SIG-M5 treated with dmso at 0.1 percent for 504 hours (cell line): ENCODE data around the gene TFF2.

ENCODE experiments used
- DNase-seq: peaks from one replicate; lab custom pipeline; 2025; ENCODE audit not compliant: unreplicated experiment; lab: John Stamatoyannopoulos, UW

TFF2 gene

DNA sequence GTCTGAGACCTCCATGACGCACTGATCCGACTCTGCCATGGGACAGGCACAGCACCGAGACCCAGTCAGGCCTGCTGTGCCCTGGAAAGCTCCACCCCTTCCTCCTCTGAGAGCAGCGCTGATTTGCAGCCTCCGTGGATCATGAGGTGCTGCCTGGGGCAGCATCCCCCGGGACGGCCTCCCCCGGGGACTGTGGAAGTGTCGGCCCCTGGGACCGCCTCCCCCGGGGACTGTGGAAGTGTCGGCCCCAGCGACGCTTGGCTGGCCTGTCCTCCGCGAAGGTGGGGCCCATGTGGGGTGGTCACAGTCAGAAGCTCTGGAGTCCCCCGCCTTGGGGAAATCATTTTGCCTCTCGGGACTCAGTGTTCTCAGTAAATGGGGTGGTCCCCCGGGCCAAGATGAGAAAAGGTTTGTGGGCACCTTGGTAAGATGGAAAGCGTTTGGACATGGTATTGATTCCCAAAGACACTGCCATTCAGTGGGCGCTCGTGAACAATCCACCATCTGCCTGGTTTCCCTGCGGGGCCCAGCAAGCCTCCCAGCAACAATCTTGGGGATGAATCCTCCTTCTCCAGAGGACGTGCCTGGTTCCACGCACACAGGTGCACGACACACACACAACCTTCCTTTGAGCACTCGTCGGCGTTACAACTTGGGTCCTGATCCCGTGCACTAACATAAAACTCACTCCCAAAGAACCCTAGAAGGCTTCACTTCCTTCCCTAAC is 3.0 kb downstream of the TFF2 start:
- no peak for DNase-seq

DNA sequence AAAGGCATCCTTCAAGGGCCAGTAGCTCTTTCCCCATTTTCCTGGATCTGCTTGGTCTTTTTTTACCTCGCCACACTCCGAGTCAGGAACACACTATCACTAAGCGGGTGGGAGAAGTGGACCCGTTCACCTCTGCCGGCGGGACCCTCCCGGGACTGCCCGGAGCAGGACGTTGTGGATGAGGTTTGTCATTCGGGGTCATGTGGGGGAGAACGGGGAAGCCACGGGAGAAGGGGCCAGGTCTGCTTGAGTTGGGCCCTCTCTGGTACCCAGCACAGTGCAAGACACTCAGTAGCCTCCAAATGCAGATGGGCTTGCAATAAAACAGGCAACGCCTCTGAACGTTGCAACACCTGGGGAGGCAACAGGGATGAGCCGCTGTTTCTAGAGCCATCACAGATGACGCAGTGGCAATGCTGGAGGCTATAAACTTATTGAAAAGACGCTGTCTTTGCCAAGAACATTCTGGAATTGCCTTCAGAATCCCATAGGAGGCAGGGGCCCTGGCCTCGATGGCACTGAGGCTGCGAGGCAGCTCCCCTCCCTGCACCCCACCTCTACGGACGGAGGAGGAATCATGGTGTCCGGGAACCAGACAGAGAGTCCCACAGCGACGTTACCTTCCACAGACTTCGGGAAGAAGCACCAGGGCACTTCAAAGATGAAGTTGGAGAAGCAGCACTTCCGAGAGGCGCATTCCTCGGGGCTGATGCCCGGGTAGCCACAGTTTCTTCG is 3.8 kb downstream of the TFF2 start:
- DNase-seq: no peak

DNA sequence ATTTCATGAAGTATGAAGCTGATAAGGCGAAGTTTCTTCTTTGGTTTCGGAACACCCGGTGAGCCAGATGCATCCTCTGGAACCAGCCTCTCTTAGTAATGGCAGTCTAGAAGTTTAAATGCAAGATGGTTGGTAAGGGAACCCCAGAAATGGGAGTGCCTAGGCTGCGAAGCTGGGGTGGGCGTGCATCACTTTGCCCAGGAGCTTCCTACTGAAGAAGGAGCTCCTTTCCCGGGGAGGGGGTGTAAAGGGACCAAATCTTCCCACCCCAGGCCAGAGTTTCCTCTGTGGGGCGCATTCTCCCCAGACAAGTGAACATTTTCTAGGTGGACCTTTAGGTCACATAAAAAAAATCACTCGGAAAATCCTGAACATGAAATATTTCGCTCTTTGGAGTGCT is 4.4 kb downstream of the TFF2 start:
- DNase-seq: no peak

DNA sequence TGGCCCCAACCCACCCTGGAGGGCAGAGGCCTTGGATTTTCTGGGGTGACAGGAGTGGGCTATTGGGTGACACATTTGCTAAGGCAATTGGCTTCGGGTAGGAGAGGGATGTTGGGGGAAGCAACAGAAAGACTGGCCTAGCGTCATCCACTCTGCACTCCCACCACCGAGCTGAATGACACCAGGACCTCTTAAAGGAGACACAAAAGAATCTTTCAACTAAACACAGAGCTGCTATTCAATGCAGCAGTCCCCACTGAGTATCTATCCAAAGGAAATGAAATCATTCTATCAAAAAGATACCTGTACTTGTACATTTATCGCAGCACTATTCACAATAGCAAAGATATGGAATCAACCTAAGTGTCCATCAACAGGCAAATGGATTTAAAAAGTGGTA is 6.2 kb downstream of the TFF2 start:
- no peak for DNase-seq

DNA sequence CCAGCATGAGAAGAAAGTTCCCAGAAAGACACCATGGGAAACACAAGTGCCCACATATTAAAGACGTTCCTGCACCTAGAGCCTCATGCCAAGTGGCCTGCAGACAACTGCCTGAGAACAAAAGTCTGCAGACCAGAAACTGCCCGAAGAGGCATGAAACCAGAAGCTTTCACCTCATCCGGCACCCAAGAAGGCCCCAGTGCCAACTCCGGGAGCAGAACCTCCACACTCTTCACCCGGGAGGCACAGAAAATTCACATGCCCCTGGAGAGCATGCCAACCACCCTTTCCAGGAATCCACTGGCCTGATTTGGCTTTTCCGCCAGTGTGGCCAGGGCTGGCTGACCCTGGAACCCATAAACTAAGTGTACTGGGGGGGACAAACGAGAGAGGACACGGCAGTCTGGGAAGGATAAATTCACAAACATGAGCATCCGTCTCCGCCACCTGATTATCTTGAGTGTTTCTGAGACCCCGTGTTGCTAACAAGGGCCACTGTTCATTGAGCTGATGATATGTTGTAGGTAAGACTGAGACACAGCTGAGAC is 6.8 kb downstream of the TFF2 start:
- DNase-seq: no peak

DNA sequence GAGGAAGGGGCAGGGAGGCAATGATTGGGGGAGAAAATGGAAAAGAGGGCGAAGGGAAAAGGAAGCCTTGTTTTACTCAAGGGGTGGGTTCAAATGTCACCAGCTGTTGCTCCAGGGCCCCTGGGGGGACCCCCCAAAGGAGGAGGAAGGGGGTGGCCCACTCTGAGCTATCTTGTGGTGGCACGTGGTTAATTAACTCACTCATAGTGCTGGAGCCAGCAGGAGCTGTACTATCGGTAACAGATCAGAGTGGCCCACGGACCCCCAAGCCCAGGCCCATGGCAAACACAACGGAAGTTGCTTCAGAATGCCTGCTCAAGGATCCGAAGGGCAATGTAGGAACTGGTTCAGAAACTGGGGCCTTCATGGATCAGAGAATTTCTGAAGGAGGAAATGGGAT is 7.2 kb downstream of the TFF2 start:
- no peak for DNase-seq

DNA sequence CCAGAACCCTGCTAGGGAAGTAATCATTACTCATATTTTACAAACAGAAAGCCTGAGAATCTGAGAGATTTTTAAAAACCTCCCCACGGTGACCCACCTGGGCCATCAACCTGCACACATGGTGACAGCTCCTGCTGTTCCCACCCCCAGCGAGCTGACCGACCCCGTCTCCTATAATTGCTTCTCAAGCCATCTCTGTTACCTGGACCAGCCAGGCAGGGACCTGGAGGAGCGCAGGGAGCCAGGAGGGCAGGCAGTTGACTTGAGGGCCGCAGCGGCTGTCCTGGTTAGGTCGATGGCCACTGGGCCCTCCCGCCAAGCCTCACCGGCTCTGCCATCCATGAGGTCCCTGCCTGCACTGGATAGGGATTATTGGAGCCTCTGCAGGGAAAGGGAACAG is 7.7 kb downstream of the TFF2 start:
- DNase-seq: no peak

DNA sequence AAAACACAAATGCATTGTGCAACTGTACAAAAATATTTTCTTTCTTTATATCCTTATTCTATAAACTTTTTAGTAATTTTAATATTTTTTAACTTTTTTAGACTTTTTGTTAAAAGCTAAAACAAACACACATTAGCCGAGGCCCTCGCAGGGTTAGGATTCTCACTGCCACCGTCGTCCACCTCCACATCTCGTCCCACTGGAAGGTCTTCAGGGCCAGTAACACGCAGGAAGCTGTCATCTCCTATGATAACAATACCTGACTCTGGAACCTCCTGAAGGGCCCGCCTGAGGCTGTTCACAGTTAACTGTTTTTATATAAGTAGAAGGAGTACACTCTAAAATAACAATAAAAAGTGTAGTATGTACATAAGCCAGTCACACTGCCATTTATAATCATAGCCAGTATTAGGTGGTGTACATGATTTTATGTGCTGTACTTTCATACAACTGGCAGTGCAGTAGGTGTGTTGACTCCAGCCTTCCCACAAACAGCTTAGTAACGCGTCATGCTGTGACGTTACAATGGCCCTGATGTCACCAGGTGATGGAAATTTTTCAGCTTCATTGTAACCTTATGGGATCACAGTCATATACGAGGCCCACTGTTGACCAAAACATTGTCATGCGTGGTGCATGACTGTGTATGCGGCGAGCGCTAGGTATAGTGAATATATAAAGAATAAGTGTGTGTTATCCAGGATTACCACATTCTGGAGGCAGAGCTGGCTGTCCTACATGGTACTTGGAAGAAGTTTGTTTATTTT is 8.8 kb downstream of the TFF2 start:
- DNase-seq: no peak

DNA sequence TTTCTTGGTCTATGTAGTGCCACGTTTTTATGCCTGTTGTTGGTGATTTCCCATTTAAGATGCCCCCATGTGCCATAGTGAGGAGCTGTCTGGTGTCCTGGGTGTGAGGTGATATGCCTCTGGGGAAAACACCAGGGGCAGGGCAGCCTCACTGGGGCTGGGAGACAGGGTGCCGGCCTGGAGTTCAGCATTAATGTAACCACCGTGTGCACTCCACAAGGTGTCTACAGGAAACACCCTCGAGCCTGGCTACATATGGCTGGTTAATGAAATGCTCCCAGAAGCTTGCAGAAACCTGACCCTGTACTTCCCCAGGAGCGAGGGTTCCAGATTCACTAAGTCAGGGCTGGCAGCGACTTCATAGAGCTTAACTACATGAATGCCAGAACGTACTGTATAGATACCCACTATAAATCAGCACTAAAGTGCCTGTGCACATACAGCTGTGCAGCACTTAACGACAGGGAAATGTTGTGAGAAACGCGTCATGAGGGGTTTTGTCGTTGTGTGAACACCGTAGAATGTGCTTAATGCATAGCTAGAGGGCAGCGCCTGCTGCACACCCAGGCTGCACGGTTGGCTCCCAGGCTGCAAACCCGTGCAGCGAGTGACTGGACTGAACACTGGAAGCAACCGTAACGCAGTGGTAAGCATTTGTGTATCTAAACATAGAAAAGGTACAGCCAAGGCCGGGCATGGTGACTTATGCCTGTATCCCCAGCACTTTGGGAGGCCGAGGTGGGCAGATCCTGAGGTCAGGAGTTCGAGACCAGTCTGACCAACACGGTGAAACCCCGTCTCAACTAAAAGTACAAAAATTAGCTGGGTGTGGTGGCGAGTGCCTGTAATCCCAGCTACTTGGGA is 10.4 kb downstream of the TFF2 start:
- no peak for DNase-seq

DNA sequence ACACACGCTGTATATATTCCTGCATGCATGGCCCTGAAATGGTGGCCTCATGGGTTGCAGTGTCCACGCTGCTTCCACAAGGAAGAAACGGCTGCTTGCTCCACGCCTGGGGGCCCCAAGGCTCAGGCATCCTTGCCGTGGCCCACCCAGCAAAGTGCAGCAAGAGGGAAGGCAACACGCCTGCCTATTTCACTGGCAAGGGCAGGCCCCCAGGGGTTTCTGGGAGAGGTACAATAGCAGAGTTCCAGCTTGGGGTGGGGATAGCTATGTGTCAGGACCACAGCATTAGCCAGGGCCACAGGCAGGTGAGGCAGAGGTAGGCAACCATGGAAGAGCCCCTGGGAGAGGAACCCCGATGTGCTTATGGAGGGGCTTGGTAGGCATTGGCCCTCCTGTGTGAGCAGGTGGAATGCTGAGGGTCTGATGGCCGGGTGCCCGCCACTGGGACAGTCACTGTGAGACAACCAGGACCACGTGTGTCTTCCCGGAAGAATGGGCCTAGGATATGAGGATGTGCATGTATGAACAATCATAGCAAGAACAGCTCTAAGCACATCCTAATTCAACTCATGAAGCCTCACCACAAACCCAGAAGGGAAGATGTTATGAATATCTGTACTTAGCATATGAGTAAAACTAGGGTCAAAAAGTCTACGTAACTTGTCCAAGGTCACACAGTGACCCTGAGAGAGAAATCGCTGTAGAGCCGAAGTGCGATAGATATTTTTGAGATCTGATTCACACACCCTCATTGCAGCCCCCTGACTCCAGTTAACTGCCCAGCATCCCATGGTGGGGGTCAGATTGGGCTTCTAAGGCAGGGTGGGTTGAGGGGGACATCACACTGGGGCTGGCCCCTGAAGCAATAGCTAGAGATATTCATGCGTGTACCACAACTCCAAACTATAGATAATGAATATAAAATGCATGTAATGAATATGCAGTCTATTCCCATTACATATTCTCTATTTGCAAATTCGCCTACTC is 11.8 kb downstream of the TFF2 start:
- DNase-seq: no peak

DNA sequence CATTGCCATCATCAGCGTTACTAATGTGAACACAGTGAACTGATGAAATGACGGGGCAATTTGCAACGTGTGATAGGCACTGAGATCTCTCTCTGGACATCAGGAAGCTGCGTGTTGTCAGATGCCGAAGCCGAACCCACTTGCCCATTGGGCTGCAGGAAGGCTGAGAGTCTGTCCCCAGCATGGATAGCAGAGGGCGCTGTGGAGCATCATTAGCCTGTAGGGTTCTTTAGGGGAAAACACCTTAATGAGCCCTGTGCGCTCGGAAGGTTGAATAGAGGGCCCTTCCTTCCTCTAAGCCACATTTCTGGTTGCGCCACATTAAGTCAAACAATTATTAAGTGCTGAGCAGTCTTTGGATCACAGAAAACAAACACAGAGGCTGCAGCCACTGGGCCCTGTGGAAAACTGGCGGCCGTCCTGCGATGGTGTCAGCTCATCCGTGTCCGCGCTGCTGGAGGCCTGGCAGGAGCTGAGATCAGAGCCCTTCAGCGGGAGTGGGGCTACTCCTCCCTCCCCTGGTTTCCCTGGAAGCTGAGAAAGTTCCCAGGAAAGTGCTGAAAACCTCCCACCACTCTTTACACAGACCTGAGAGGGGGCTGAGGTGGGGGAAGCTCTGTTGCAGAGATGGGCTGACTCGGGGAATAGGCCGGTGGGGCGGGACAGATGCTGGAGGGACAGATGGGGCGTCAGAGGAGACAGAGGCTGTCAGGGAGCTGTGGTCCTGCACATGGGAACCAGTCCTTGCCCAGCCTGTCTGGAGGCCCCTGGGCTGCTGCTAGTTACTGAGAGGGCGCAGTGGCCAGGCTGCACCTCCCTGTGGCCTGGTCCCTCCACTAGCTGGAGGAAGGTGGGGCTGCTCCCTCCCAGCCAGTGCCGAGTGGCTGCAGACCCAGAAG is 12.7 kb downstream of the TFF2 start:
- peak; percentile 76 for DNase-seq

DNA sequence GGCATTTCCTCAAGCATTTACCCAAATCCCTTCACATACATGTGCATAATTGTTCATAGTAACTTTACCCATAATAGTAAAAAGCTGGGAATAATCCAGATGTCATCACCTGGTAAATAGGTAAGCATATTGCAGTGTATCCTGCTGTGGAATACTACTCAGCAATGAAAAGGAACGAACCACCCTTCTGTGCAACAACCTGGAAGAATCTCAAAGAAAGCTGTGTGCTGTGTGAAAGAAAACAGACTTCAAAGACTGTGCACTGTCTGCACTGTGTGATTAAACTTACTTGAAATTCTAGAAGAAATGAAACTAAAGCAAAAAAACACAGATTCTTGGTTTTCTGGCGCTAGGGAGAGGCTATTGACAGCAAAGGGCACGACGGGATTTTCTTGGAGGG is 13.5 kb downstream of the TFF2 start:
- no peak for DNase-seq

DNA sequence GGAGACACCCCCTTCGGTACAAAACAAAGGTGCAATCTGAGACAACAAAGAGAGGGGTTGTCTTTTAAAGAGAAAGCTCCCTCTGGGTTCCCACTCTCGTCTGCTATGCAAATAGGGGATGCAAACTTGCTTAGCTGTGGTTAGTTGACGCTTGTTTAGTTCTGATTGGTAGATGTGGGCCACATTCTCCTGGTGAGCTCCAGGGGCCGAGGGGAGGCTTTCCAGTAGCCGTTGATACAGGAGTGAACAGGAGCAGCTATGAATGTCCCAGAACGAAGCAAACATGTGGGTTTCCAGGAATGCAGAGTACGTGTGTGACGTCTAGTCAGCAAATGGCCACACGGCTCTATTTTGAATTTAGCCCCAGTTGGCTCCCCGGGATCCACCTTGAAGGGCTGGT is 14.7 kb downstream of the TFF2 start:
- DNase-seq: no peak

DNA sequence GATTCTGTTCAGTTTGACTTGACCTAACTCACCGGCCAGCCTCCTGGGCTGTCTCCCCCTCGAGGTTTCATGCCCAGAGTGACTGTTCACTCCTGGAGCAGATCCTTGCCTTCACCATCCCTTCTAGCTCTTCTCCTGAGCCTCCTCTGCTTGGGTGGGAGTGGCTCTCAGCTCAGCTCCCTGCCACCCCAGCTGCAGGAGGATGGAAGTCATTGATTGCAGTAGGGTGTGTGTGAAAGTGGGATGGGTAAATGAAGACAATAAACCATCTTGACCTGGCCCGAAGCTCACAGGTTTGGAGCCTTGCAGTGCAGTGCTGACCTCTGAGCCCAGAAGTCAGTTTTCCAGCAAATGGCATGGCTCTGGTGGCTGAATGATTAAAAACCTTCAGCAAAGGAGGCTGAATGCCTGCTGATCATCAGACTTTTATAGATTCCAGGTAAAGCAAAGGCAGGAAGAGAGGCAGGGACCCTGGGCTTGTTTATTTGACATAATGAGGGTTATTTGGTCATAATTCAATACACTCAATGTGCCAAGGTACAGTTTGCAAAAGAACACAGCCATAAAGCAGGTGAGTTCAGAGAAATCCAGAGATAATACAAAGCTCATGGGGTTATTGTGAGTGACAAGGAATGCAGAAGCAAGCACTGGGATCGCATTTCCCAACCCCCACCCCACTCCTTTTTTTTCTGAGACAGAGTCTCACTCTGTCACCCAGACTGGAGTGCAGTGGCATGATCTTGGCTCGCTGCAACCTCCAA is 18.1 kb downstream of the TFF2 start:
- DNase-seq: no peak

DNA sequence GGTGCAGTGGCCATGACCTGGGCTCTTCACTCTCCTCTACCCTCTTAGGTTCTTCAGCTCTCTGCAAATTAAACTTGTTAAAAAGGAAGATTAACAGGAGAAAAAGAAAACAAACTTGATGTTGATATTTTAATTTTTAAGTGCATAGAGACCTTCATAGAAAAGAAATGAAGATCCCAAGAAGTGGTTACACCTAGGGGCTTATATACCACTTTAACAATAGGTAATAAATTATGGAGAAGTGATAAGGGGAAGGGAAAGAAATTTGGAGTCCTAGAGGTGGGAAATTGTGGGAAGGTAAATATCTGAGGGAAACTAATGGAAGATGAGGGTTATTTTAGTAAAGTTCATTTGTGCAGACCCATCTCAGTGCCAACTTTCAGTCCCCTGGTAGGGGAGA is 19.1 kb downstream of the TFF2 start:
- DNase-seq: no peak

DNA sequence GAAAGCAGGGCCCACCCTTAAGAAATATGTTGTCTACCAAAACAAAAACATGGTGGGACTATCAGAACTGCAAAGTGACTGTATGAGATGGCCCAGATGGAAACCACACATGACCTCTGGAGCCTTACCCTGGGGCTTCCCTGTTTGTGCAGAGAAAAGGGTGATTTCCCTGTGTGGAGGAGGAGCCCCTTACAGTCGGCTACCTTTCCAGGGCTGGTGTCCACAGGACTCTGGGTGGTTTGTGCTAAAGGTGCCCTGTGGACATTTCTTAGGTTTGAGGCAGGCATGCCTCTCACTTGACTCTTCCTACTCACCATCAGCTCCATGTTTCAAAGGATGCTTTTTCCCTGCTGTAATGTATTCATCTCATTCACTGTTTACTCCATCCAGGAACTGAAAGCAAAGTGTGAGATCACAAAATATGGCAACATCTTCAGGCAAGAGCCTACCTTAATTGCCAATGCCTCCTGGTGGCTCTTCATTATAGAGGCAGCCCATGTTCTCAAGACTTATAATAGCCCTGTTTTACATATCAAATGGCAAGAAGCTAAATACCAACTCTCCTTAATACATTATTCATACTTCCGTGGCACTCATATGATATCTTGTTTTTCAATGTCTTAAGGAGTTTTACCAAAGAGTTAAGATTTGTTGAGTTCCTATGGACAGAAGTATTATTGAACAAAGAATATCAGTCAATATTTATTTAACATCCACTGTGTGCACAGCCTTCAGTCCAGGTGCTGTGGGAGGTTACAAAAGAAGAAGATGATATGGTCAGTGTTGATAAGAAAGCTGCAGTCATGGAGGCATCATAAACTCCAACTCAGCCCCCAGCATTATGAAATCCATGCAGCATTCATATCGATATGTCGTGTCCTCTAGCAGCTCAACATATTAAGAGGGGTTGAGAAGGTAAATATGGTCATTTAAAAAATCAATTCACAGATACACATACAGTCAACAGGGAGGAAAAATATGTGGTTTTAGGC is 20.1 kb downstream of the TFF2 start:
- peak; percentile 7 for DNase-seq

DNA sequence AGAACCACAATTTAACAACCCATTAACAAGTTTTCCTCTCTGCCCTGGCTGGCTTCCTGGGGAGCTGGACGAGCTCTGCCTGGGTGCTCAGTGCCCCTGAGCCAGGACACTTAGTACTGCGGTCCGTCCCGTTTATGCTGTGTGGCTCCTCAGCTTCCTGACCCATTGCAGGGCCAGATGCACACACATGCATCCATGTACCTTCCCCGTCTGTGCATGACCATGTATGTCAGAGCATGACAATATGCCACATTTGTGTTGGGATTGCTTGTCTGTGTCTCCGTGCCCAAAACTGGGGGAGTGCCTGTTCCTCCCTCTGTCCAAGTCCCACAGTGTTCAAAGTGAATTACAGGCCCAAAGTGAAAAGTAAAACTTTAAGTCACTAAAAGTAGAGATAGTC is 25.9 kb downstream of the TFF2 start:
- DNase-seq: no peak
